CD14-positive monocyte (primary cell): Measurements from ENCODE around the gene TP53TG5. TPM values are rescaled to one million over a fixed set of nuclear protein-coding genes. Genes with fewer than 3 reads are reported as not detected.

Experiments used
- DNase-seq, 3 donors: peaks; one replicate each; pipeline ENCODE4 v3.0.0-alpha.2; 2011 to 2022
- H2AFZ ChIP-seq: 2 replicates; pipeline ENCODE4 v1.6.0; 2012; ENCODE audit warnings: mild to moderate bottlenecking, low read depth, low read length, inconsistent platforms; ENCODE audit not compliant: insufficient read depth, poor library complexity, severe bottlenecking
- H3K27ac ChIP-seq, 2 donors: 1 replicate in 1 of 2; 2 replicates in 1 of 2; pipeline ENCODE4 v1.5.1; 2012 to 2013; ENCODE audit warnings: low read length in 2 of 2, control low read depth in 1 of 2, inconsistent platforms in 1 of 2, low read depth in 1 of 2, mild to moderate bottlenecking in 1 of 2
- H3K27me3 ChIP-seq, 2 donors: one replicate each; pipeline versions ENCODE4 v1.6.0 to v1.6.1; 2011 to 2013; ENCODE audit warnings: low read length in 2 of 2; ENCODE audit not compliant: control insufficient read depth in 2 of 2, insufficient read depth in 2 of 2
- H3K36me3 ChIP-seq, 2 donors: replicated peaks in 1 of 2; 1 replicate in 1 of 2; 2 replicates in 1 of 2; pipeline versions ENCODE4 v1.5.1 to v1.6.1; 2012 to 2013; ENCODE audit warnings: low read length in 2 of 2, control low read depth in 1 of 2, inconsistent platforms in 1 of 2, mild to moderate bottlenecking in 1 of 2; ENCODE audit not compliant: insufficient read depth in 2 of 2, control insufficient read depth in 1 of 2
- H3K4me1 ChIP-seq, 2 donors: 1 replicate in 1 of 2; 2 replicates in 1 of 2; pipeline versions ENCODE4 v1.5.1 to v1.6.1; 2012 to 2013; ENCODE audit warnings: low read length in 2 of 2, control low read depth in 1 of 2, inconsistent platforms in 1 of 2, mild to moderate bottlenecking in 1 of 2, moderate library complexity in 1 of 2; ENCODE audit not compliant: insufficient read depth in 2 of 2, control insufficient read depth in 1 of 2
- H3K4me2 ChIP-seq: replicated peaks from 2 replicates; pipeline ENCODE3; 2012; ENCODE audit warnings: low read length, moderate library complexity, mild to moderate bottlenecking; ENCODE audit not compliant: poor library complexity, severe bottlenecking; ENCODE audit errors: extremely low read depth
- H3K4me3 ChIP-seq, 3 experiments: fragments of 200-600 bp in 1 of 3; sonication (generic) in 1 of 3; replicated peaks in 1 of 3; 1 replicate in 2 of 3; 2 replicates in 1 of 3; pipeline ENCODE4 v1.5.1; 2011 to 2013; ENCODE audit warnings: low read length in 3 of 3, mild to moderate bottlenecking in 3 of 3, control low read depth in 2 of 3, low read depth in 2 of 3, inconsistent platforms in 1 of 3, moderate library complexity in 1 of 3
- H3K79me2 ChIP-seq: 2 replicates; pipeline ENCODE4 v1.6.0; 2012; ENCODE audit warnings: mild to moderate bottlenecking, control low read depth, inconsistent platforms, low read length, moderate library complexity; ENCODE audit not compliant: insufficient read depth
- H3K9ac ChIP-seq: 2 replicates; pipeline ENCODE4 v1.6.0; 2017; ENCODE audit warnings: low read length, mild to moderate bottlenecking; ENCODE audit not compliant: insufficient read depth, poor library complexity, severe bottlenecking
- H3K9me3 ChIP-seq, 2 donors: replicated peaks in 1 of 2; 1 replicate in 1 of 2; 2 replicates in 1 of 2; pipeline versions ENCODE4 v1.5.1 to v1.6.1; 2012 to 2013; ENCODE audit warnings: low read length in 2 of 2, control low read depth in 1 of 2; ENCODE audit not compliant: control insufficient read depth in 1 of 2, insufficient read depth in 1 of 2
- H4K20me1 ChIP-seq: 2 replicates; pipeline ENCODE4 v1.6.0; 2012; ENCODE audit warnings: mild to moderate bottlenecking, low read length, control low read depth, moderate library complexity; ENCODE audit not compliant: insufficient read depth
- H3K27ac Mint-ChIP-seq, 7 donors: one replicate each; pipeline ENCODE4 v1.8.0; 2020; ENCODE audit warnings: mild to moderate bottlenecking in 7 of 7, mixed read lengths in 7 of 7, moderate library complexity in 6 of 7, inconsistent platforms in 2 of 7
- H3K27me3 Mint-ChIP-seq, 3 donors: one replicate each; pipeline ENCODE4 v1.8.0; 2021 to 2022; ENCODE audit warnings: low read depth in 3 of 3, mild to moderate bottlenecking in 3 of 3, mixed read lengths in 3 of 3, moderate library complexity in 3 of 3, inconsistent platforms in 1 of 3
- H3K36me3 Mint-ChIP-seq, 2 donors: one replicate each; pipeline ENCODE4 v1.8.0; 2020; ENCODE audit warnings: mixed read lengths in 2 of 2, inconsistent platforms in 1 of 2, mild to moderate bottlenecking in 1 of 2
- H3K4me1 Mint-ChIP-seq: one replicate; pipeline ENCODE4 v1.8.0; 2020; ENCODE audit warnings: mild to moderate bottlenecking, mixed read lengths
- H3K4me3 Mint-ChIP-seq, 2 donors: one replicate each; pipeline ENCODE4 v1.8.0; 2020; ENCODE audit warnings: mild to moderate bottlenecking in 2 of 2, mixed read lengths in 2 of 2, moderate library complexity in 1 of 2
- H3K9me3 Mint-ChIP-seq, 7 donors: one replicate each; pipeline ENCODE4 v1.8.0; 2020 to 2022; ENCODE audit warnings: mixed read lengths in 7 of 7, mild to moderate bottlenecking in 6 of 7, moderate library complexity in 6 of 7, inconsistent platforms in 2 of 7
- WGBS: methylation state at CpG from one replicate; pipeline ENCODE4 v1.1.5; 2013; ENCODE audit warnings: missing lambda C conversion rate; ENCODE audit not compliant: insufficient coverage; 5-methylcytosine and 5-hydroxymethylcytosine counted together
- intact Hi-C, 2 donors: fragments of 100-400 bp; cut with micrococcal nuclease; formaldehyde crosslinking; loops; one replicate each; pipeline versions ENCODE4 v1.15.0 to v1.15.1; 2023
- polyA plus RNA-seq, 3 donors: library from polyadenylated mRNA; depleted of rRNA in 1 of 3; unstranded in 2 of 3; stranded (reverse) in 1 of 3; fragments of 300-500 nt in 2 of 3; fragments of >200 nt in 1 of 3; fragmentation: Illumina TruSeq in 2 of 3; gene quantifications; 1 replicate in 2 of 3; 2 replicates in 1 of 3; pipeline ENCODE4 v1.2.3, GENCODE V29; 2012 to 2021
- TF ChIP-seq, protein P1 (sequence below): fragments of 200-600 bp; IDR thresholded peaks from one replicate; pipeline ENCODE4 v1.8.0; 2022; ENCODE audit warnings: antibody characterized with exemption, mild to moderate bottlenecking

Gene TP53TG5
- polyA plus RNA-seq, 3 donors, result 0.11 TPM; not detected in 2

GRCh38 chr20:45350217-45350616, 27.9 kb downstream of the TP53TG5 start:
- H3K4me3 ChIP-seq, result no peak overlapping the region
- no peaks in the 10 kb centered on the region for H4K20me1 ChIP-seq
- H3K27me3 ChIP-seq, result peaks cover 0 to 9% of the 10 kb centered on the region in 2 donors
- Mint-ChIP-seq H3K9me3 (peaks cover 0 to 3% (median 0%) of the 10 kb centered on the region in 7 donors), H3K4me1 (peaks cover 32% of the 10 kb centered on the region), H3K27me3 (peaks cover 8 to 26% (median 15%) of the 10 kb centered on the region in 3 donors), H3K27ac (no peak overlapping the region), H3K36me3 (peaks cover 0 to 12% of the 10 kb centered on the region in 2 donors), H3K4me3 (no peak overlapping the region)
- H2AFZ ChIP-seq, result no peak overlapping the region
- TF ChIP-seq, protein P1, sequence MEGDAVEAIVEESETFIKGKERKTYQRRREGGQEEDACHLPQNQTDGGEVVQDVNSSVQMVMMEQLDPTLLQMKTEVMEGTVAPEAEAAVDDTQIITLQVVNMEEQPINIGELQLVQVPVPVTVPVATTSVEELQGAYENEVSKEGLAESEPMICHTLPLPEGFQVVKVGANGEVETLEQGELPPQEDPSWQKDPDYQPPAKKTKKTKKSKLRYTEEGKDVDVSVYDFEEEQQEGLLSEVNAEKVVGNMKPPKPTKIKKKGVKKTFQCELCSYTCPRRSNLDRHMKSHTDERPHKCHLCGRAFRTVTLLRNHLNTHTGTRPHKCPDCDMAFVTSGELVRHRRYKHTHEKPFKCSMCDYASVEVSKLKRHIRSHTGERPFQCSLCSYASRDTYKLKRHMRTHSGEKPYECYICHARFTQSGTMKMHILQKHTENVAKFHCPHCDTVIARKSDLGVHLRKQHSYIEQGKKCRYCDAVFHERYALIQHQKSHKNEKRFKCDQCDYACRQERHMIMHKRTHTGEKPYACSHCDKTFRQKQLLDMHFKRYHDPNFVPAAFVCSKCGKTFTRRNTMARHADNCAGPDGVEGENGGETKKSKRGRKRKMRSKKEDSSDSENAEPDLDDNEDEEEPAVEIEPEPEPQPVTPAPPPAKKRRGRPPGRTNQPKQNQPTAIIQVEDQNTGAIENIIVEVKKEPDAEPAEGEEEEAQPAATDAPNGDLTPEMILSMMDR, result no peak
- 0% methylated on average over 1 of the region's 1 CpG for WGBS
- no peak overlapping the region for H3K9ac ChIP-seq
- no peaks in the 10 kb centered on the region for H3K9me3 ChIP-seq
- H3K4me1 ChIP-seq, result peaks cover 13 to 31% of the 10 kb centered on the region in 2 donors
- H3K79me2 ChIP-seq, result peaks cover 8% of the 10 kb centered on the region
- intact Hi-C loops, result no loop called here
- H3K27ac ChIP-seq, result no peak overlapping the region
- H3K4me2 ChIP-seq, result no peak overlapping the region
- DNase-seq, result no peak
- no peaks in the 10 kb centered on the region for H3K36me3 ChIP-seq

DNA sequence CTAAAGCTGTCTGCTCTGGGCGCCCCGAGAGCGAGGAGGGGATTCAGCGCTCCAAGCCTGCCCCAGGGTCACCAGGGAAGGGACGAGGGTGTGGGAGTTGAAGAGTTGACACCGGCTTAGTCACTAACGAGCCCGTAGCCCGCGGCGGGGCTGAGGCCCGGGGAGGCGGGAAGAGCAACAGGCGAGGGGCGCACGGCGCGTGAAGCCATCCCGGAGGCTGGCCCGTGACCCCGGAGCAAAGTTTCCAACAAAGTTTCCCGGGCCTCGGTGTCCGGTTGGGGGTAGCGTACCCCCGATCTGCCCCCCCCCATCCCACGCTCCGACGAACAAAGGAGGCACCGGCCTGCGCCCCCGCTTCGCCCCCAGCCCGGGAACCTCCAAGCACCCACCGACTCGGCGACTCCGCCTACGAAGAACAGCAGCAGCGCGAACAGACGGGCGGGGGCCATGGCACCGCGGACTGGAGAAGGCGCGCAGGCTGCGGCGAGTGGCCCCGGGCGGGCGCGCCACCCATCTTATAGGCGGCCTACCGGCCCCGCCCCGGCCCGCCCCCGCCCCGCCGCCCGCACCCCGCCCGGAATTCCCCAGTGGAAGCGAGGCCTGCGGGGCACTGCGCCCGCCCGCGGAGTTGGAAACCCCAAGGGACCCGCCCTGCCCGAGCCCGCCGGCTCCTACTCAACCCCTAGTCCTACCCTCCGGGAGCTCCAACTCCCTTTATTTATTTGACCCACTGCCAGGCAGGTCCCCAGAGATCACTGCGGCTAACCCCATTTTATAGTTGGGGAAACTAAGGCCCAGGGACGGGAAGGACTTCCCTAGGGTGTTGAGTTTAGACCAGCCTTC, 30.0 kb downstream of the TP53TG5 start, which contains the start of gene SDC4:
Gene SDC4, minus strand, starts transcription at position 489 of the 843 bp plus-strand sequence. Its CDS starts 40 bp downstream, at position 449.
- Histone ChIP-seq H4K20me1 (no peaks in the 10 kb centered on the region), H3K4me1 (peaks cover 29 to 49% of the 10 kb centered on the region in 2 donors), H3K4me3 (peak within 1 kb of the TSS; percentile 55 to 76 (median 61)), H3K27me3 (peaks cover 0 to 9% of the 10 kb centered on the region in 2 donors), H3K36me3 (no peaks in the 10 kb centered on the region), H2AFZ (peak within 1 kb of the TSS; percentile 85), H3K27ac (peak within 1 kb of the TSS in 1 of 2 donors; percentile 60), H3K4me2 (peak within 1 kb of the TSS; percentile 90), H3K79me2 (peaks cover 8% of the 10 kb centered on the region), H3K9me3 (no peaks in the 10 kb centered on the region), H3K9ac (peak within 1 kb of the TSS; percentile 67)
- peaks cover 0 to 12% of the 10 kb centered on the region in 2 donors for H3K36me3 Mint-ChIP-seq
- H3K27ac Mint-ChIP-seq, result peak within 1 kb of the TSS in 6 of 7 donors; percentile 45 to 79 (median 72)
- intact Hi-C loops, result no loop called here
- 5% methylated on average over 39 of the region's 77 CpGs for WGBS
- peaks cover 10 to 26% (median 18%) of the 10 kb centered on the region in 3 donors for H3K27me3 Mint-ChIP-seq
- H3K4me1 Mint-ChIP-seq, result peaks cover 46% of the 10 kb centered on the region
- peaks cover 0 to 3% (median 0%) of the 10 kb centered on the region in 7 donors for H3K9me3 Mint-ChIP-seq
- peak within 1 kb of the TSS; percentile 85 to 88 for H3K4me3 Mint-ChIP-seq
- TF ChIP-seq, protein P1, result no peak
- peak; percentile 41 to 84 (median 46) for DNase-seq
